Epithelial cell of esophagus (primary cell): Measurements from ENCODE around the gene GALNT14.
A peak's percentile ranks its signal among the peaks of the same experiment; 100 is the strongest.

Source experiments
- DNase-seq: peaks from one replicate; pipeline ENCODE4 v3.0.0; 2010; ENCODE audit warnings: low read depth
- H3K4me3 ChIP-seq: 2 replicates; pipeline ENCODE4 v1.5.1; 2011; ENCODE audit warnings: mild to moderate bottlenecking, low read length, control low read depth
- TF ChIP-seq, protein P1 (sequence below): IDR thresholded peaks from 2 replicates; pipeline ENCODE4 v1.5.1; 2011; ENCODE audit warnings: low read depth, mild to moderate bottlenecking, low read length, control low read depth, inconsistent platforms; ENCODE audit not compliant: insufficient read depth; ENCODE audit errors: missing control alignments

Gene GALNT14

DNA sequence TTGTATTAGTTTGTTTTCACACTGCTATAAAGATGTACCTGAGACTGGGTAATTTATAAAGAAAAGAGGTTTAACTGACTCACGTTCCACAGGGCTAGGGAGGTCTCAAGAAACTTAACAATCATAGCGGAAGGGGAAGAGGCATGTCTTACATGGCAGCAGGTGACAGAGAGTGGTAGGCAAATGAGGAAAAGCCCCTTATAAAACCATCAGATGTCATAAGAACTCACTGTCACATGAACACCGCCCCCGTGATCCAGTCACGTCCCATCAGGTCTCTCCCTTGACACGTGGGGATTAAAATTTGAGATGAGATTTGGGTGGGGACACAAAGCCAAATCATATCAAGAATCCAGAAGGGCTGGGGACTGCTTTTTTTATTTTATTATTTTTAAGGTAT, 120.0 kb downstream of the GALNT14 start:
- TF ChIP-seq, protein P1, sequence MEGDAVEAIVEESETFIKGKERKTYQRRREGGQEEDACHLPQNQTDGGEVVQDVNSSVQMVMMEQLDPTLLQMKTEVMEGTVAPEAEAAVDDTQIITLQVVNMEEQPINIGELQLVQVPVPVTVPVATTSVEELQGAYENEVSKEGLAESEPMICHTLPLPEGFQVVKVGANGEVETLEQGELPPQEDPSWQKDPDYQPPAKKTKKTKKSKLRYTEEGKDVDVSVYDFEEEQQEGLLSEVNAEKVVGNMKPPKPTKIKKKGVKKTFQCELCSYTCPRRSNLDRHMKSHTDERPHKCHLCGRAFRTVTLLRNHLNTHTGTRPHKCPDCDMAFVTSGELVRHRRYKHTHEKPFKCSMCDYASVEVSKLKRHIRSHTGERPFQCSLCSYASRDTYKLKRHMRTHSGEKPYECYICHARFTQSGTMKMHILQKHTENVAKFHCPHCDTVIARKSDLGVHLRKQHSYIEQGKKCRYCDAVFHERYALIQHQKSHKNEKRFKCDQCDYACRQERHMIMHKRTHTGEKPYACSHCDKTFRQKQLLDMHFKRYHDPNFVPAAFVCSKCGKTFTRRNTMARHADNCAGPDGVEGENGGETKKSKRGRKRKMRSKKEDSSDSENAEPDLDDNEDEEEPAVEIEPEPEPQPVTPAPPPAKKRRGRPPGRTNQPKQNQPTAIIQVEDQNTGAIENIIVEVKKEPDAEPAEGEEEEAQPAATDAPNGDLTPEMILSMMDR: no peak
- DNase-seq: no peak
- H3K4me3 ChIP-seq: no peak overlapping the region

DNA sequence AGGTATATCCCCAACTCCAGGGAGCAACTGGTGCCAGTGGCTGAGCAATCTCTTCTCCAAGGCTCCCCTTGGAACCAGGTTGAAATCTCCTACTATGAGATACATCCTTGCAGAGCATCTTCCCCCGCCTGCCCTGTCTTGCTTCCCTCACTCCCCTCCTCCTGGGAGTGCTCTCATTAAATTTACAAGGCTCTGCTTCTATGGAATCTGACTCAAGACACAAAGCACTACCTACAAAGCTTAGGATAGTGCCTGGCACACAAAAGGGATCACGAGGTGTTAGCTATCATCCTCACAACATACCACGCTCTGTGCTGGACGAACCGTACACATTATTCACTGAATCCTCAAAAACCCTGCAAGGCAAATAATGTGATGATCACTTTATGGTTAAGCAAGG, 121.6 kb downstream of the GALNT14 start:
- TF ChIP-seq, protein P1: no peak
- DNase-seq: no peak

DNA sequence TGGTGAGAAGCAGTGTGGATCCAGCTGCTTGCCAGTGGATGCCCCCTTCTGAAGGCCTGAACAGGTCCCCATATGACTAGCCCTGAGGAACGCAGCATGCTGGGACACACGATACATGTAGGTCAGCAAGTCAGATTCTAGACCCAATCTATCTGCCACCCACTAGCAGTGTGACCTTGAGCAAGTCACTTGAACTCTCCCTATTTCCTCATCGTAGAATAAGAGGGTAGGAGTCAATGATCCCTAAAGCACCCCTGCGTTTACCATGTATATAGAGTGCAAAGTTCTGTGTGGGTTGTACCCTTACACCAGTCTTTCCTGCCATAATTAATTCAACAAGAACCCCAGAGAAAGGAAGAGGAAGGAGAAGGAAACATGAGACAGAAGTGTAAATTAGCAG, 123.7 kb downstream of the GALNT14 start:
- no peak for DNase-seq
- TF ChIP-seq, protein P1: no peak

More for the DNA sequence above, 121.6 kb downstream of the GALNT14 start:
- no peak overlapping the region for H3K4me3 ChIP-seq

DNA sequence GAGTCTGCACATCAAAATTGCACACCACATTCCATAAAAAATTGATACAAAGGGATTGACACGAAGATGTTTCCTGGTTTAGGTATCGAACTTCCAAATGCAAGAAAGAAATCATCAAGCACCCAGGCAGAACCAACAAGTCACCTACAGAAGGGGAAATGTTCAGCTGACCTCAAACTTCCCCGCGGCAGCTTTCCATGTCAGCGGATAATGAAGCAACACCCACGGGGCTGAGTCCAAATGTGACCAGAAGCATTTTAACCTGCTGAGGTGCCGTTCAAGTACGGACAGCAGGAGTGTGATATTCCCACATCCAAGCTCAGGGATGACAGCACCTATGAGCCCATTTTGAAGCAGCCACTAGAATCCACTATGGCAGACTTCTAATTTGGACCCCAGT, 124.9 kb downstream of the GALNT14 start:
- DNase-seq: no peak
- TF ChIP-seq, protein P1: no peak
- no peak overlapping the region for H3K4me3 ChIP-seq

More for the DNA sequence above, 123.7 kb downstream of the GALNT14 start:
- no peak overlapping the region for H3K4me3 ChIP-seq

DNA sequence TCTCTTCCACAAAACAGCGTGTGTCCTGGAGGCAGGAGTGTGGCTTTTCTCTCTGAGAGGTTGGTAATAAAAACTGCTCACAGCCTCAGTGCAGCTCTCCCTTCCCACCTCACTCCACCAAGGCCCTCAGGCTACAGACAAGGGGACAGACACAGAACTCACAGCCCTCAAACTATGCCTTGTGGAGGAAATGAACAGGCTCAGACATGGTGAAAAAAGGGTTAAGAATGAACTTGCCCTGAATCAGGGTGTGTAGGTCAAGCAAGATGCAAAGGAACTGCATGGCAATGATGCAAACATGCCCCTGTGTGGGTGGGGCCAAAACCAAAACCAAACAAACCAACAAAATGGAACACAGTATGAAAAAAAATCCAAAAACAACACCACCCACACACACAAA, 125.8 kb downstream of the GALNT14 start:
- DNase-seq: peak; percentile 86
- no peak overlapping the region for H3K4me3 ChIP-seq

DNA sequence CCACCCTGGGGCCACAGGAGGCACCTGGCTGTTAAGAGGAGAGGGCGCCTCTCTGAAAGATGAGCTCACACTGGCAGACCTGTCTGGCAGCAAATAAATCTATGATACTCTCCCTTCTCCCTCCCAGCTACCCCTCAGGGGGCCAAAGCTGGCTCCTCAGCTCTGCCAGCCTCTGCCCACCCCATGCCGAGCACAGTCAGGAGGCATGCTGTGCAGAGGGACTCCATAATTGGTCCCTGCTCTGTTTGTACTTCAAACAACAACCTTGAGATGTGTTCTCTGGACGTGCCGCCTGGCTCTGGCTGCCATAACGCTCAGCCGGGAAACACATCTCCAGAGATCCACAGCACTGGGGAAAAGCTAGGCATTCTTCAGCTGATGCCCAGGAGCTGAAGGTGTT, 126.7 kb downstream of the GALNT14 start:
- TF ChIP-seq, protein P1: no peak
- H3K4me3 ChIP-seq: no peak overlapping the region
- no peak for DNase-seq

More for the DNA sequence above, 125.8 kb downstream of the GALNT14 start:
- TF ChIP-seq, protein P1: no peak

DNA sequence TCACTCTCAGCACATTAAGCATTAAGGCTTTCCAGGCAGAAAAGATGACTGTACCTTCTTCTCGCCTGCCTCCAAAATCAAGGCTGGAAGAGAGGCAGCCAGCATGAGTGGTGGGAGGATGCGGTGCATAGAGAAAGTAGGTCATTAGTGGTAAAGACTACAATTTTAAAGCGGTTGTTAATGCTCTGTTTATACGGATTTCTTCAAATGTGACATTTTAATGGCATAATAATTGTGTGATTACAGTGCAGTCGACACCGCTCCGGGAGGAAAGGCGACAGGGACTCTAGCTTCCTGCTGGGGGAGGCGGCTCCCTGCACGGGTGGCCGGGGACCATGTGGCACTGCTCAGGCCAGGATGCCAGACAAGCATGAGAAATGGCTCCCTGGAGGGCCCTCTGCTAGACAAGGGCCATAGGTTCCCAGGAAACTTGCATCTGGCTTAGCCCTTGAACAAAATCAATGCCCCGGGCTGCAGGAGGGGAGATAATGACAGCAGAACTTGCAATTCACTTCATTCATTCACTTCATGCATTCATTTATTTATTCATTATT, 129.6 kb downstream of the GALNT14 start:
- no peak for DNase-seq
- no peak overlapping the region for H3K4me3 ChIP-seq
- TF ChIP-seq, protein P1: no peak
